CD4-positive, alpha-beta T cell treated with Interleukin-4 for 1 hour (primary cell): ENCODE measurements around the gene WDTC1.
"Not testable (repeated sequence)": the region's sequence is repeated elsewhere in the genome, so short reads cannot be mapped to it uniquely, and the experiment has no call there.

Source experiments
- DNase-seq, 2 donors: peaks; one replicate each; pipeline ENCODE4 v3.0.0-alpha.2; 2020 to 2022

WDTC1 gene

DNA sequence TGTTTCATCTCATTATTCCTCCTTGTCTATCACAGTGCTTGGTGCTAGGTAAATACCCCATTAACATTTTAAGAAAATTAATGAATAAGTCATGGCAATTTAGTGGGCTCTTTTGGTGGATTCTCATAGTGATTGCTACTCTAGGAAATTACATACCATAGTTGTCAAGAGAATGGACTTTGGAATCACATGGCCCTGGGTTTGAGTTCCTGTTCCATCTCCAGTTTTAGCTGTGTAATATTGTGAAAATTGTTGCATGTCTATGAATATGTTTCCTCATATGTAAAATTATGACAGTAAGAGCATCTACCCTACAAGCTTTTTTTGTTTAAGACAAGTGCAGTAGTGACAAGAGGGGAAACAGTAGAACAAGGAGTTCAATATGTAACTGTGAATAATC is 20.7 kb downstream of the WDTC1 start:
- DNase-seq, result no peak

DNA sequence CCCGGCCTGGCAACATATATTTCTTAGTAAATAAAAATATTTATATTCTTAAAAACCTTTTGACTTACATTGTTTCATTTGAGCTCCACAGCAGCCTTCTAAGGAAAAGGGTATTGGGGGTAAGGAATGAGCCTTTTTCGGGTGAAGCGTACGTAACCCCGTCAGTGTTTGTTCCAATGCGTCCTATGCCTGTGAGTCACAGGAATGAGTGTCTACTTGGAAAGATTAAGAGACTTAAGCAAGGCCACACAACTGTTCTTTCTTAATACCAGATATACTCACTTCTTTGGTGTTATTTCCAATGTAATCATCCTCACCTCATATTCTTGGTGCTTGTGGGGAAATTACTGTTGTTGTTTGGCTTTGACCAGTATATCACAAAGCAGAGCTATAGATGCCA is 22.7 kb downstream of the WDTC1 start:
- no peak for DNase-seq

DNA sequence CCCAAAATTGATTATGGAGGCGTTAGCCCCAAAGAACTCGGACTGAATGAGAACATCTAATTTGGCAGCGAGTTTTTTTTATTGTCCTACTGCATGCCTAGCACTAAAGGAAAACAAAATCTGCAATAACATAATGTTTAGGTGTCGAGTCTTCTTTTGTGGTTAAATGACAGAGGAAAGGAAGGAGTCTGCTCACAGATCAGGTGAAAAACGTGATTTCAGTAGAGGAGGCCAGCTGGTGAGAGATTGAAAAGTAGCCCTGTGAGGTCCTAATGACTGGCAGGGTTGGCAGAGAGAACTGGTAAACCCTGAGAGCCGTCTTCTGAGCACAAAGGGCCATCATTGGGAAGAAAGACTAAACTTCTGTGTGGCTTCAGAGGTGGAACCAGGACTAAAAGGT is 24.2 kb downstream of the WDTC1 start:
- DNase-seq, result no peak

DNA sequence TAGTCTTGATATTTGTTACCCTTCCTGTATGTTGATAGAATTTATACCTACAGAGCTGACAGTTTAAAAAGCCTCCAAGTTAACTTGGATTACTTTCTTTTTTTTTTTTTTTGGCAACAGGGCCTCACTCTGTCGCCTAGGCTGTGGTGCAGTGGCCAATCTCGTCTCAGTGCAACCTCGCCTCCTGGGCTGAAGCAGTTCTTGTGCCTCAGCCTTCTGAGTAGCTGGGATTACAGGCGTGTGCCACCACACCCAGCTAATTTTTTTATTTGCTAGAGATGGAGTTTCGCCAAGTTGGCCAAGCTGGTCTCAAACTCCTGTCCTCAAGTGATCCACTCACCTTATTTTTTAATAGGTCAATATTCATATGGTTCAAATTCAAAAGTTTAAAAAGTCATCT is 32.7 kb downstream of the WDTC1 start:
- DNase-seq, result no peak

DNA sequence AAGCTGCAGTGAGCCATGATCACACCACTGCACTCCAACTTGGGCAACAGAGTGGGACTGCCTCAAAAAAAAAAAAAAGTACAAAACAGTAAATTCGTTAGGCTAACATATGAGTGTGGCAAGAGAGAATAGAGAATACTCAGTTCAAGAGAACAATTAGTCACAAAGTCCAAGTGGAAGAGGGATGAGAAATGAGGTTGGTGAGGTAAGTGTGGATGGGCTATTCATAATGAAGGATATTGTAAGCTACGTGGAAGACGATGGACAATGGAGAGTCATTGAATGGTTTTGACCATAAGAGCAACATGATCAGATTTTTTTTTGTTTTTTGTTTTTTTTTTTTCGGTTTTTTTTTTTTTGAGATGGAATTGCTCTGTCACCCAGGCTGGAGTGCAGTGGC is 34.8 kb downstream of the WDTC1 start:
- DNase-seq, result no peak

DNA sequence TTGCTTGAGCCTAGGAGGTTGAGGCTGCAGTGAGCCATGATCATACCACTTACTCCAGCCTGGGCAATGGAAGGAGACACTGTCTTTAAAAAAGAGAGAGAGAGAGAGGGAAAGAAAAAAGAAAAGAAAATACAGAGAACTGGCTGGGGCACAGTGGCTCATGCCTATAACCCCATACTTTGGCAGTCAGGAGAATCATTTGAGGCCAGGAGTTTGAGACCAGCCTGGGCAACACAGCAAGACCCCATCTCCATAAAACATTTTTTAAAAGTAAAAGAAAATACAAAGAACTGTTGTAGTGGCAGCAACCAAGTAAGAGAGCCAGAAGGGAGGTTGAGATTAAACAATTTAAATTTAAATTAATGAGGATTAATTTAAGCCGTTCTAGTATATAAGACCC is 39.8 kb downstream of the WDTC1 start:
- DNase-seq, result no peak

DNA sequence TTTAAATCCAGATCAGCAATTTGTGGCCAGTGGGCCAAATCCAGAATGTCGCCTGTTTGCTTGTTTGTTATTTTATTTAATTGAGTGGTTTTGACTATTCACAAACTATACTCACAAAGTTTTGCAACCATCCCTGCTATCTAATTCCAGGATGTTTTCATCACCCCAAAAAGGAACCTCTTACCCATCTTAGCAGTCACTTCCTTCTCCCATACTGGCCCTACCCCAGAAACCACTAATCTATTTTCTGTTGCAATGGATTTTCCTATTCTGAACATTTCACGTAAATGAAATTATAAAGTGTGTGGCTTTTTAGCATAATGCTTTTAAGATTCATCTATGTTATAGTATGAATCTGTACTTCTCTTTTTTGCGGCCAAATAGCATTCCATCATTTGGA is 41.3 kb downstream of the WDTC1 start:
- DNase-seq, result no peak

DNA sequence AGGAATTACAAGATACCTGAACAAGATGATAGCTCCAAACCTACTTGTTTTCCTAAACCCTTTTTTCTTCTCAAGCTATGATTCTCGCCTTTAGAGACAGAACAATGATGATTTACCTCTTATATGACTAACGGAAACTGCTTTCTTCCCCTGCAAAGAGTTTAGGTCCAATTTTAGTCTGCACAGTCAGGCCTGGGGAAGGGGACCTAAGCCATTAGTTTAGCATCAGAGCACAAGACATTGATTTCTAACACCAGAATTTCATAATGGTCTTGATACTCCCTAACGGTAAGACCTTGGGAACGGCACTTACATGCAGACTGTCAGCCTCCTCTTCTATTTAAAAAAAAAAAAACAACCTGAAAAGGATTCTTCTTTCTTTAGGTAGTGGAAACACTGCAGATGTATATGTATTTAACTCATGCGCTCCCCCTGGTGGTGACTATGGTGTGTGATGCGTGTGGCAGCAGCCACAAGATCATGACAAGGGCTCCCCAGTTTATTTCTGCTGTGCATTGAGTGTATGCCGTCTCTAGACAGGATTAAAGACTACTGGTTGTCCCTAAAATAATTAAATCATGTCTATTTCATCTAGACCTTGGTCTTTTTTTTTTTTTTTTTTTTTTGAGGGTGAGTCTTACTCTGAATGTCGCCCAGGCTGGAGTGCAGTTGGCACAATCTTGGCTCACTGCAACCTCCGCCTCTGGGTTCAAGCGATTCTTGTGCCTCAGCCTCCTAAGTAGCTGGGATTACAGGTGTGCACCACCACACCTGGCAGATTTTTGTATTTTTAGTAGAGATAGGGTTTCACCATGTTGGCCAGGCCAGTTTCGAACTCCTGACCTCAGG is 50.2 kb downstream of the WDTC1 start:
- peak; percentile 86 for DNase-seq

DNA sequence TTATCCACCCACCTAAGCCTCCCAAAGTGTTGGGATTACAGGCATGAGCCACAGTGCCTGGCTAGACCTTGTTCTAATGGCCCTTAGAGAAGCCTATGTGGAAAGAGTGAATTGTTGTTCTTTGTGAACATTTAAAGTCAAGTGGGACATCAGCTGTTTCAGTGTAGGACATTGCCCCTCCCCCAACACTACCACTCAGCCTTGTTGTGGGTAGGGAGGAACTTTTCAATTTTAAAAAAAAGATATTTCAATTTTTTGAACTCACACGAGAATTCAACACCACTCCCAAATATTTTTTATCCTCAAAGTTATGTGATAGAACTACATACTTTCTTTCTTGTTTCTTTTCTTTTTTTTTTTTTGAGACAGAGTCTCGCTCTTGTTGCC is 50.8 kb downstream of the WDTC1 start:
- DNase-seq, result no peak

DNA sequence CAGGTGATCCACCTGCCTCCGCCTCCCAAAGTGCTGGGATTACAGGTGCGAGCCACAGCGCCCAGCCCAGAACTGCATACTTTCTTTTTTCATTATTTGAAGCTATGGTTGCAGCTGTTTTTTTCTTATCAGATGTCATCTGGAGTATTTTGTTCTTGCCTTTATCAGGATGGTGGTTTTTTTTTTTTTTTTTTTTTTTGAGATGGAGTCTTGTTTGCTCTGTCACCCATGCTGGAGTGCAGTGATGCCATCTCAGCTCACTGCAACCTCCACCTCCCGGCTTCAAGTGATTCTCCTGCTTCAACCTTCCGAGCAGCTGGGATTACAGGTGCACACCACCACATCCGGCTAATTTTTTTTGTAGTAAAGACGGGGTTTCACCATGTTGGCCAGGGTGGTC is 51.4 kb downstream of the WDTC1 start:
- not testable (repeated sequence) for DNase-seq

DNA sequence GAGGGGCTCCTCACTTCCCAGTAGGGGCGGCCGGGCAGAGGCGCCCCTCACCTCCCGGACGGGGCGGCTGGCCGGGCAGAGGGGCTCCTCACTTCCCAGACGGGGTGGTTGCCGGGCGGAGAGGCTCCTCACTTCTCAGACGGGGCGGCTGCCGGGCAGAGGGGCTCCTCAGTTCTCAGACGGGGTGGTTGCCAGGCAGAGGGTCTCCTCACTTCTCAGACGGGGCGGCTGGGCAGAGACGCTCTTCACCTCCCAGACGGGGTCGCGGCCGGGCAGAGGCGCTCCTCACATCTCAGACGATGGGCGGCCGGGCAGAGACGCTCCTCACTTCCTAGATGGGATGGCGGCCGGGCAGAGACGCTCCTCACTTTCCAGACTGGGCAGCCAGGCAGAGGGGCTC is 54.7 kb downstream of the WDTC1 start:
- DNase-seq, result not testable (repeated sequence)

DNA sequence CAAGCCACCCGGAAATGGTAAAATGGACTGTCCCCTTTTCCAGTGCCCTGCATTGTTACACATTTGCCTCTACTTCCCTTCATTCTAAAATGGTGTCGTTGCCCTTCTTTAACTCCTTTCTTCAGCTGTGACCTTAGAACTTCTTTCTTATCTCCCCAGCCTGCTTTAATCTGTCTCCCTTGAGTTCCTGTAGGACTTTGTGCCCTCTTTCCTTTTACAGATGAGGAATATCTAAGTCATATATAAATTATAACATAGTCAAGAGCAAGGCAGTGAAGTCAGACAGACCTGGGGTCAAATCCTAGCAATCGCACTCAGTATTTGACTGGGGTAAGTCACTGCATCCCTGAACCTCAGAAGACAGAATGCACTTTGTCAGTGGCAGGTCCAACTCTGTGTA is 56.1 kb downstream of the WDTC1 start:
- DNase-seq, result no peak

DNA sequence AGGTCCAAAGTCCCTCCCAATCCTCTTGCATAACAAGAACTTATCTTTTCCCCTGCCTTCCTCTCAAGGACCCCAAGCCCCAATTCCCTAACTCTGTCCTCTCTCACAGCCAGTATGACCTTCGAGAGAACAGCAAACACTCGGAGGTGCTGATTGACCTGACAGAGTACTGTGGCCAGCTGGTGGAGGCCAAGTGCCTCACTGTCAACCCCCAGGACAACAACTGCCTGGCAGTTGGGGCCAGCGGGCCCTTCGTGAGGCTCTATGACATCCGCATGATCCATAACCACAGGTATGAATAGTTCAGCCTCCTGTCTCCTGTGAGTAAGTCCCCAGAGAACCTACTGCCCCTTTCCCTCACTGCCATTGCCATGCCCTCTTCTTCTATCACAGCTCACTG is 57.7 kb downstream of the WDTC1 start:
- DNase-seq, result no peak

DNA sequence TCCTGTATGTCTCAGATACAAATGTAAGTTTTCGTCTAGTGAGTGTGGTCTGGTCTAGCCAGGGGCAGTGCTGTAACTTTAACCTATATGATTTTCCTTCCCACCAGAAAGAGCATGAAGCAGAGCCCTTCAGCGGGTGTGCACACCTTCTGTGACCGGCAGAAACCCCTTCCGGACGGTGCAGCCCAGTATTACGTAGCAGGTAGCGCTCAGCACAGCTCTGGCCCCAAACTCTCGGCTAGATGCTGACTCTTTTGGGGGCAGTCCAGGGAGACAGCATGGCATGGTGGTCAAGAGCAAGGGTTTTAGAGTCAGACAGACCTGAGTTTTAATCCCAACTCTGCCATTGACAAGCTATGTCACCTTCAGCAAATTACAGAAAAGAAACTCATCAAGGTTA is 59.5 kb downstream of the WDTC1 start:
- DNase-seq, result no peak

DNA sequence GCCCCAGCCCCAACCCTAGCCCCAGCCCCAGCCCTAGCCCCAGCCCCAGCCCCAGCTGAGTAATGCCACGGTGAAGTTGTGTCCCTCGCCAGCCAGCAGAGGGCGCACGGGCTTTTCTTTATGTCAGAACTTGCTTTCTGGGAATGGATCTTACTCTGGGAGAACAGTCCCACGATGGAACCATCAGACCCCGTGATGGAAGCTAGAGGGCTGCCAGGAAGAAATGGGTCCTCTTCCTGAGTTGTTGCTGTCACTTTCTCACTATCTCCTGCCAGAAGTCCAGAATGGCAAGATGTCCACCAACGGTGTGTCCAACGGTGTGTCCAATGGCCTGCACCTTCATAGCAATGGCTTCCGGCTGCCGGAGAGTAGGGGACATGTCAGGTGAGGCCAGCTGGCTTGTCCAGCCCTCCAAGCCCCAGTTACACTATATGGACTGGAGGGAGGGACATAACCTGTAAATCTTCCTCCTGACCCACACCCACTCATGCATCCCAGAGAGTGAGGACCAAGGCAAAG is 62.4 kb downstream of the WDTC1 start:
- peak; percentile 53 to 60 for DNase-seq

DNA sequence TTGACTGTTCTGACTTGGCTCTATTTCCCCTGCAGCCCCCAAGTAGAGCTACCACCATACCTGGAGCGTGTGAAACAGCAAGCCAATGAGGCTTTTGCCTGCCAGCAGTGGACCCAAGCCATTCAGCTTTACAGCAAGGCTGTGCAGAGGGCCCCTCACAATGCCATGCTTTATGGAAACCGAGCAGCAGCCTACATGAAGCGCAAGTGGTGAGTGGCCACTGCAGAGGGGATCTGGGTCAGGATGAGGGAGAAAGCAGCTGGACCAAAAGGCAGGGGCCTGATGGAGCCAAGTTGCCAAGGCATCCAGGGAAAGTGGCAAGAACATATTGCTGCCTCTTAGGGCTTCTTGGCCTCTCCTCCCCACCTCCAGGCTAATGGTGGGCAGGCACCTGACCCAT is 63.5 kb downstream of the WDTC1 start:
- no peak for DNase-seq

DNA sequence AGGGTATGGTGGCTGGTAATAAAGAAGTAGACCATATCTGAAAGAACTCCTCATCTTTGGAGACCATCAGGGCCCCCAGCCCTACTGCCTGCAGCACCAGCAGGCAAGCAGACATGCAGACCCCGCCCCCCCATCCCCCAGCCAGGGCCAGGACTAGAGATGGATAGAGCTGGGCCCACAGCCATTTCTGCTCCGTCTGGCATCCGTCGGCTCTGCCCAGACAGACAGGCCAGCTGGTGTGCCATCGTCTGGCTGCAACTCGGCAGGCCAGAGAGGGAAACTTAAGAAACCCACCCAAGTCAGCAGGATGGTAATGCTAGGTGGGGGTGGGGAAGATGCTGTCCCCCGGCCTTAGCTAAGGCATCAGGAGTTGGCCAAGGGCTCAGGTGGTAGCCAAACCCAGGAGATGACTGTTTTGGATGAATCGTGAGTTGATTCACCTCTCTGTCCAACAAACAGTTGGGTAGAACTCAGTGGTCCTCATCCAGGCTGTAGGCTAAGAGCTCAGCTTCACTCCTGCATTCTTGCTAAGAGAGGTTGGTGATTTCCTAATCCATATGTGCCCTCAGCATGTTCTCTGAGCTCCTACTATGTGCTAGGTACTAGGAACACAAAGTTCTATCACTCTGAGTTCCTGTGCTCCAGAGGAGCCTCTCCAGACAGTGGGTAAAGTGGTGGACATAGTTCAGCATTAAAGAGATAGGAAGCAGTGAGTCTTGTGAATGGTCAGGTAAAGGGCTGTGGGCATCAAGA is 64.4 kb downstream of the WDTC1 start:
- no peak for DNase-seq

DNA sequence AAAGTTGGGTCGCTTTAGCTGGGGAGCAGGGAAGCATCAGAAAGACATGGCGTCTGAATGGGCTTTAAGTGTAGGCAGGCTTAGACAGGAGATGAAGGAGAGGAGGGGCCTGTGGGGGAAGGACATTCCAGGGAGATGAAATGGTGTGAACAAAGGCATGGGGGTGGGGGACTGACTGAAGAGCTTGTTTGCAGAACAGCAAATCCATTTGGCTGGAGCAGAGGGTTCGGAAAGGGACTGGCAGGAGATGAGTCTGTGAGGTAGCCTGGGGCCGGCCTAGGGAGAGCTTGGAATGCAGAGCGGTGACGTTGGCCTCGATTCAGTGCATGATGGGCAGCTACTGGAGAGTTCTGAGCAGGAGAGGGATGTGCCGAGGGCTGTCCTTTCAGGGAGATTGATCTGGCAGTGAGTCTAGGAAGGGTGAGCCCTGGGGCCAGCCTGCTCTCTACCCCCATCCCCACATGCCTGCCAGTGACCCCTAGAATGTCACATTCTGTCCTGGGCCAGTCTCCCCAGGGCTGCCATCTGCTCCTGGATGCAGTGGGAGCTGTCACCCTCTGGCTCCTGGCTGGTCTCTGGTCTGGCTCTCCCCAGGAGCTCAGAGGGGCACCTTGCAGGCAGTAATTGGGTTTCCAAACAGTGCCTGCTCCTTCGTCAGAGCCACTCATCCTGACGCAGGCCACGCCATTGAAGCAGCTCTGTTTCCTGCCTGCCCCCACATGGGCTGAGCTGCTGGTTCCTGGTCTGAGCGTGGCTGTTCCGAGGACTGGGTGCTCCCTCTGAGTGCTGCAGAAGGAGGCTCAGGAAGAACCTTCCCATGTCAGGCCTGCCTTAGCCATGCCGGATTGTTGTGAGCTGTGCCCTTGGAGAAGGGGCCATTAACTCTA is 65.2 kb downstream of the WDTC1 start:
- no peak for DNase-seq

DNA sequence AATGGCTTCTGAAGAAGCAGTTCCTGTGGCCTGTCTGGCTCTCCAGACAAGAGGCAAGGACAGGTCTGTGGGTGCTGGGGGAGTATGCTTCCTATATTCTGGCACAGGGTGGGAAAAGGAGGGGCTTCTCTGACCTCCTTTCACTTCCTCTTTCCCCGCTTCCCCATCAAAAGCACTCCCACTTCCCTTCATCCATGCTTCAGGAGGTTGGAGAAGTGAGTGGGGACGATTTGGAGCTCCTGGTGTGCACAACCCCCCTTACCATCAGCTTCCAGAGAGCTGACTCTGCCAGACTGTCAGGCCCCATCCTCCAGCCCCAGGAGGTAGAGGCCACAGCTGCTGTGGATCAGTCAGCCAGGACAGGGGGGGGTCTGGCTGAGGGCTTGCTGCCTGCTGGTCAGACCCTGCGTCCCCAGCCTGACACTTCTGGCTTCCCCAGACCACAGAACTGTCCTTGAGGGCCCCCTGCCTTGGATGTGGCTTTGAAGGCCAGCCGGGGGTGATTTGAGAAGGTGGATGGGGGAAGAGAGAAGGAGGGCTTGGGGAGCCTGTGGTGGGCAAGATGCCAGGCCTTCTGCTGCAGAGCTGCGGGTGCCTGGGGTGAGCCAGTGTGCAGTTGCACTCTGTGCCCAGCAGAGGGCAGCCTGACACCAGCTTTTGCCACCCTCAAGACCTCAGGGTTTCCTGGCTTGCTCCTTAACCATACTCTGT is 66.1 kb downstream of the WDTC1 start:
- peak; percentile 82 to 84 for DNase-seq

DNA sequence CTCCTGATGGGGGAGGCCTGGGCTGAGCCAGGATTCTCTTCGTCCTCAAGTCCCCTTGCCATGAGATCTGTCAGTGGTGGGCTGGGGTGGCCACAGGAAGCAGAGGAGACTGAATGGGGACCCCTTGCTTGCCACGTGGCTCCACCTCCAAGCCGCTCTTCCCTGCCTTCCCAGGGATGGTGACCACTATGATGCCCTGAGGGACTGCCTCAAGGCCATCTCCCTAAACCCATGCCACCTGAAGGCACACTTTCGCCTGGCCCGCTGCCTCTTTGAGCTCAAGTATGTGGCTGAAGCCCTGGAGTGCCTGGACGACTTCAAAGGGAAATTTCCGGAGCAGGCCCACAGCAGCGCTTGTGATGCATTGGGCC is 66.6 kb downstream of the WDTC1 start:
- no peak for DNase-seq

DNA sequence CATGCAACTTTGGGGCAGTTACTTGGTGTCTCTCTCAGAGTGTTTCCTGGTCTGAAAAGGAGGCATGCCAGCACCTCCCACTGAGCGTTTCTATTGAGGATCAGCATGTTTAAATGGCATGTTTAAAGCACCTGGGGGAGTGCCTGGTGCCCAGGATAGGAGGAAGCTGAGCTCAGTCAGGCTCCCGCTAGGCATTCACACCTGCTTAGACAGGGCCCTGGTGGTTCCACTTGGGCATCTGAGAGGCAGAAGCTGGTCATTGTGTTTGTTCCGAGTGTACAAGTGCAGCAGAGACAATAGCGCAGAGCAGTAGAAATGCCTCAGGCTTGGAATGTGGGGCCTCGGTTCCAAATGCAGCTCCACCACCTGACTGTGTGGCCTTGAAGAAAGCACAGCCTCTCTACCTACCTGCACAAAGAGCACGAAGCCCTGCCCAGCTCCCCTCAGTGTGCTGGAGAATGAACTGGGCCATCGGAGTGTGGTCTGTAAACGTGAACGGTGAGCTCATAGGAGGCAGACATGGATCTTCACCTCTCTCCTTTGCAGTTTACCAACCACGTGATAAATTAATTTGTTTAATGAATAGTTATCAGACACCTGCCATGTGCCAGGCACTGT is 67.3 kb downstream of the WDTC1 start:
- DNase-seq, result no peak

DNA sequence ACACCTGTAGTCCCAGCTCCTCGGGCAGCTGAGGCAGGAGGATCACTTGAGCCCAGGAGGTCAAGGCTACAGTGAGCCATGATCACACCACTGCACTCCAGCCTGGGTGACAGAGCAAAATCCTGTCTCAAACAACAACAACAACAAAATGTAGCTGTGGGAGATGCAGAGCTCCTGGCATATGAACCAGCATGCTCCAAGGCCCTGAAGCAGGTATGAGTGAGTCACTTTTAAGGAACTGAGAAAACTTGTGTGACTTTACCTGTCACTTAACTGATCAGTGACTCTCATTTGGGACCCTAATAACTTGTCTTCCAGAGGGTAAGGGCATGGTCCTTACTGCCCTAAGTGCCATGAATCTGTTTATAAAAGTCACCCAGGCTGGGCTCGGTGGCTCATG is 68.2 kb downstream of the WDTC1 start:
- DNase-seq, result no peak
